HG02885 (cell line): ENCODE data around the gene FN3KRP.

Source experiments
- ATAC-seq: cut with Tn5 transposase; IDR thresholded peaks from one replicate; pipeline ENCODE4 v1.9.1; 2021; ENCODE audit warnings: mild to moderate bottlenecking; ENCODE audit not compliant: unreplicated experiment, poor library complexity

FN3KRP gene

DNA sequence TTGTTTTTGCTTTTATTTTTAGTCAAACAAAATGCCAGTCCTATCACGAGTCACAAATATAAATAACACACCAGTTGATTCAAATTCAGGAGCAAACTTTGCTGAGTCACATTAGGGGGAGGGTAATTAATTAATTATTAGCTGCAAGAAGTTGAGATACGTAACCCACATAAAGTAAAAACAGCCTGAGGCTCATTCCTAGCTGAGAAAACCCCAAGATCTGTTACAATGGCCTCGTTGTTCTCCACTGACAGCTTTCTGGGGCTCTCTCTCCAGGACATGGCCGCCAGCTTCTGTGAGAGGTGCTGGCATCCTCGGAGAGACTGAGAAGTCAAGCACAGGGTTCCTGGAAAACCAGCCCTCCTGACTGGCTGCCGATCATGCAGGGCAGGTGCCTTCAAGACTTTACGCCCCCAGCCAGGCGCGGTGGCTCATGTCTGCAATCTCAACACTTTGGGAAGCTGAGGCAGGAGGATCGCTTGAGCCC, 29.1 kb upstream of the FN3KRP start:
- ATAC-seq, result no peak

DNA sequence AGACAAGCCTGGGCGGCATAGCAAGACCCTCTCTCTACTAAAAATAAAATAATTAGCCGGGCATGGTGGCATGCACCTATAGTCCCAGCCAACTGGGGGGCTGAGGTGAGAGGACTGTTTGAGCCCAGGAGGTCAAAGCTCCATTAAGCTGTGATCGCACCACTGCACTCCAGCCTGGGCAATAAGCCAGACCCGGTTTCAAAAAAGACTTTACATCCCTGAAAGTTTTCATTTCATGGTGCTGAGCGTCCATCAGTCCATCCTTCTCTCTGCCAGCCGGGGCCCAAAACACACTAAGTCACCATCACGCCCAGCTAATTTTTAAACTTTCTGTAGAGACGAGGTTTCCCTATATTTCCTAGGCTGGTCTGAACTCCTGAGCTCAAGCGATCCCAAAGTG, 28.6 kb upstream of the FN3KRP start:
- no peak for ATAC-seq

DNA sequence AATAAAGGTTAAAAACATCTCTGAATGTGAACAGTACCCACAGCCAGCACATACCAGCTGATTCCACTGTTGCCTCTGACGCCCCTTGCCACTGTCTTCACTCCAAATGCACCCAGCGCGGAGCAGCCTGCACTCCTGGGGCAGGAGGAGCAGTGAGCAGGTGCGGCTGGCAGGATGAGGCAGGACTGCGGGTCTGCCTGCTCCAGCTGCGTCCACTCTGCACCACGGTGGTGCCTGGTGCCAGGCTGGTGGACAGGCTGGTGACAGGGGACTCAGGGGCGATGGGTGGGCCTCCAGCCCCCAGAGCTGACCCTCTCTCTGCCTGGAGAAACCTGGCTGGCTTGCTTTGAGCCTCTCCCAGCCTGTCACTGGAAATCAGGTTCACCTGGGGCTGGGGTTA, 27.4 kb upstream of the FN3KRP start:
- ATAC-seq, result no peak

DNA sequence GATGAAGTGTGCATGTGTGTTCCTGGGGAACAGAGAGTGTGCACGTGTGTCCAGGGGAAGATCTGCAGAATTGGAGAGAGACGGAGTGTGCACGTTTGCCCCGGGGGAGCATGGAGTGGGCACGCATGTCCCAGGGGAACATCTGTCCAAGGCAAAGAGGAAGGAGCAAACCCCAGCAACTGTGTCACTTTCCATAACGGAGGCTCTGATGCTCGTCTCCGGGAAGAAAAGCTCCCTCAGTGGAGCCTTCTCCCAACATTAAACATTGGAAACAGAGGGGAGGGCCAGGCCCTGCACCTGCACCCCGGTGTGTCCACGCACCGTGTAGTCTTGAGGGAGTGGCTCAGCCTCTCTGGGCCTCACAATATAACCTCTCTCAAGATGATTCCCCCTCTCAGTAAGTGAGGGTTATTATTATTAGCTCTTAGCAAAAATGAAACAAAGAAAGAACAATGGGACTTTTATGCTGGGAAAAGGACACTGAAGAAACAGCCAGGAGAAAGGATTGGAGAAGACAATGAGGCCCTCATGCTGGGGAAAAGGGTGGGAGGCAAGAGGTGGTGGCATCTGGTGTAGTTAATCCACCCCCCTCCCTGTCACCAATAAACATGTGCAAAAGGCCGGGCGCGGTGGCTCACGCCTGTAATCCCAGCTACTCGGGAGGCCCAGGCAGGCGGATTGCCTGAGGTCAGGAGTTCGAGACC, 25.6 kb upstream of the FN3KRP start:
- no peak for ATAC-seq

DNA sequence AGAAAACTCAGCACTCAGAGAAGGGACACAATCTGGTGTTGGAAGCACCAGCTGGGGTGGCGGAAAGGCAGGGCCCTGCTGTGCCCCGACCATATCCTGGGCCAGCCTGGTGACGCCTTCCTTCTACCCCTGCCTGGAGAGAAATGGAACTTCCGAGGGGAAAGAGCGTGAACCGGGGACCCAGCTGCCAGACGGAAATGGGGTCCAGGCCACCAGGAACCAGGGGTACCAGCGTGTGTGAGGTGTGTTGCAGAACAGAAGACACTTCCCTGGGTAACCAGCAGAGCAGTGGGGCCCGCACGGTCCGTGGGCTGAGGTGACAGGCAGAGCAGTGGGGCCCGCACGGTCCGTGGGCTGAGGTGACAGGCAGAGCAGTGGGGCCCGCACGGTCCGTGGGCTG, 24.8 kb upstream of the FN3KRP start:
- ATAC-seq, result no peak

DNA sequence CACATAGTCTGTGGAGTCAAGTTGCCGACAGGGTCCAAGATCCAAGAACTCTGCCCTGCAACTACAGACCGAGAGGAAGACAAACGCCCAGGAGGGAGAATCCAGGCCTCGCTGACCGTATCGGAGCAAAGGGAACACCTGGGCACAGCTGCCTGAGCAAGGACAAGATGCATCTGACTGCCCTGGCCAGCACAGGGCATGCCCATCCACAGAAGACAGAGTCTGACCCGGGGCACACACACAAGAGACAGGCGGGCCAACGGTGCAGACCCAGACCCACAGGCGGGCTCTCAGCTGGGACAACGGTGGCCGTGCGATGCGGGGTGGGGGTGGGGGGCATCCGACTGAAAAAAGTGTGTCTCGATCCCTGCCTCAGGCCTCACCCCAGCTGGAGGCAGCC, 24.2 kb upstream of the FN3KRP start:
- no peak for ATAC-seq

DNA sequence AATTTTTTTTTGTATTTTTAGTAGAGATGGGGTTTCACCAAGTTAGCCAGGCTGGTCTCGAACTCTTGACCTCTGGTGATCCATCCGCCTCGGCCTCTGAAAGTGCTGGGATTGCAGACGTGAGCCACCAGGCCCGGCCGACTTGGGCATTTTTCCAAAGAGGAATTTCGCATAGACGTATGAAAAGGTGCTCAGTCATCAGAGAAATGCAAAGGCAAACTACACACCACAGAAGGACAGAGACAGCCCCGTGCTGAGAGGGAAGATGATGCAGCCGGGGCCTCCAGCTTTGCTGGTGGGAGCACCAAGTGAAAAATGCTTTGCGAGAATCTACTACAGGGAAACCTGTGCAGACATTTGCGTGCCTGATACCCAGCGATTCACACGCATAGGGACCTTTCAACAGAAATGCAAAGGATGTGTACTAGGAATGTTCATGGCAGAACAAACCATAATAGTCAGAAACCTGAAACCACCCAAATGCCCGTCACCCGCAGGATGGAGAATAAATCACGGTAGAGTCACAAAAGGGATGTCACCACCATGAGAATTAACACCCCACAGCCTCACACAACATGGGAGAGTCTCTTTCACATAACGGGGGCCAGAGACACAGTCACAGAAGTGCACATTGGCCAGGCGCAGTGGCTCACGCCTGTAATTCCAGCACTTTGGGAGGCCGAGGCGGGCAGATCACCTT, 23.2 kb upstream of the FN3KRP start:
- no peak for ATAC-seq

DNA sequence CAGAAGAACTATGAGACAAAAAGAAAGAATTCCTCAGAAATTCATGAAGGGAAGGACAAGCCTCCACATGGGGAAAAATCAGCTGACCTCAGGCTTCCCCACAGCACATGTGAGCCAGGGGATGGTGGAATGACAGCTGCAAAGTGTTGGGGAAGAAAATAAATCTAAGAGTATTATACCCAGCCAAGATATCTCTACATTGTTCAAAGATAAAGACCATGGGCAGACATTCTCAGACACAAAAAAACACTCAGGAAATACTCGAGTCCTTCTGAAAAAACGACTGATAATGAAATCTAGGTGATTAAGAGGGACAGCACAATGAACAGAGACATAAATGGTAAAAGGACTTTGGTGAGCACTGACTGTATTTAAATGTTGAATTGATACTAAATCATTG, 21.9 kb upstream of the FN3KRP start:
- no peak for ATAC-seq

DNA sequence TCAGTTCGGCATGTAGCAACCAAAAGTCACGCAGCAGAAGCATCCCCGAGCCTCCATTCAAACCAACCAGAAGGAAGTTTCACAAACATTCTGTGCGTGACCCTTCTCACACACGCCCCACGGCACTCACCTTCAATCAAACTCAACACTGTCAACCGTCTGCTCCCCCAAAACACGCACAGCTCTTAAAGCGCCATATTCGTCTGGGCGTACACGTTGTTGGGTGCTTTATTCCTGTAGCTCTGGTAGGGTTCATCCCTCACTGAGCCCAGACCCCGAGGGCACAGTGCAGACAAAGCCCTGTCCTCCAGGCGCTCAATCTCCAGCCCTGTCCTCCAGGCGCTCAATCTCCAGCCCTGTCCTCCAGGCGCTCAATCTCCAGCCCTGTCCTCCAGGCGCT, 20.2 kb upstream of the FN3KRP start:
- ATAC-seq, result no peak

DNA sequence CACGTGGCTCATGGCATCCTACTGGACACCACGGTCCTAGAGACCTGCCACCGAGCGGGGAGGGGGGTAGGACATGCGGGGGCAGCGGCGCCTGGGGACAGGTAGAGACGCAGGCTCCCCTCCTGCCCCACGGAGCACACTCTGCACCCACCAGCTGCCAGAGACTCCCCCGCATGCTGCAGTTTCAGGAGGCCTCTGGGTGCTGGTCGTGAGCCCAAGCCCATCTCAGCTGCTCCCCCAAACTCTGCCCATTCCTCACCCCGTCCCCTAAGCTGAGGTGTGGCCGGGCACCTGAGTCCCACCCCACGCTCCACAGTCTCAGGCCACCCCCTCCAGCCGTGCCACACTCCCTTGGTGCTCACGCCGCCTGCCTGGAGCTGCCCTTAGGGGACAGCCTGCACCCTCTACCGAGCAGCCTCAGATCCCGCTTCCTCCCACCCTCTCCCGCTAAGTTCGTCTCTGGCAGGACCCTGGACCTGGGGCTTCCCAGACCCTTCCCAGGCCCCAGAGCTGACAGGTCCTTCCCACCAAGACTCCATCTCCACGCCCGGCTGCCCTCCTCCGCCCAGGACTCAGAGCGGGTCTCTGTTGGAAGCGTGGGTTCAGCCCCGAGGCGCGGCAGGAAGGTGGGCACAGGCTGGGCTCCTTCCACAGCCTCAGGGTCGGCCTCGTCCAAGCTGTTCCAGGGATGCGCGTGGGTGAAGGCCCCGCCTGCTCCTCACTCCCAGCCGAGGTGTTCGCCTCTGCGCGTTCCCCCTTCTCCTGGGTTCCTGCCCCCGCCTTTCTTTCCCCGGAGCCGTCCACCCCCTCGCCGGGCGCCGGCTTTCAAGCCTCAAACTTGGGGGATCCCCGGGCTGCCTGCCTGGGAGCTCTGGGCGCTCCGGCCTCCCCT, 19.3 kb upstream of the FN3KRP start:
- ATAC-seq, result no peak

DNA sequence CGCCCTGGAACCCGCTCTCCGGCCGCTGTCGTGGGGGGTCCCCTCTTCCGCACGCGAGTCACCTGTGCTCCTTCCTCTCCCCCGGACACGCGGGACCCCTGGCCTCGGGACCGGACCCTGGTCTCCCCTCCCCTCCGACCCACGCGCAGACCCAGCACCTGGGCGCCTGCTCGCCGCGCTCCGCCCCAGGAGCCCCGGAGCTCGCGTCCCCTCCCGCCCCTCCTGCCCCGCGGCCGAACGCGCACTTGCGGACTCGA, 18.8 kb upstream of the FN3KRP start:
- no peak for ATAC-seq

DNA sequence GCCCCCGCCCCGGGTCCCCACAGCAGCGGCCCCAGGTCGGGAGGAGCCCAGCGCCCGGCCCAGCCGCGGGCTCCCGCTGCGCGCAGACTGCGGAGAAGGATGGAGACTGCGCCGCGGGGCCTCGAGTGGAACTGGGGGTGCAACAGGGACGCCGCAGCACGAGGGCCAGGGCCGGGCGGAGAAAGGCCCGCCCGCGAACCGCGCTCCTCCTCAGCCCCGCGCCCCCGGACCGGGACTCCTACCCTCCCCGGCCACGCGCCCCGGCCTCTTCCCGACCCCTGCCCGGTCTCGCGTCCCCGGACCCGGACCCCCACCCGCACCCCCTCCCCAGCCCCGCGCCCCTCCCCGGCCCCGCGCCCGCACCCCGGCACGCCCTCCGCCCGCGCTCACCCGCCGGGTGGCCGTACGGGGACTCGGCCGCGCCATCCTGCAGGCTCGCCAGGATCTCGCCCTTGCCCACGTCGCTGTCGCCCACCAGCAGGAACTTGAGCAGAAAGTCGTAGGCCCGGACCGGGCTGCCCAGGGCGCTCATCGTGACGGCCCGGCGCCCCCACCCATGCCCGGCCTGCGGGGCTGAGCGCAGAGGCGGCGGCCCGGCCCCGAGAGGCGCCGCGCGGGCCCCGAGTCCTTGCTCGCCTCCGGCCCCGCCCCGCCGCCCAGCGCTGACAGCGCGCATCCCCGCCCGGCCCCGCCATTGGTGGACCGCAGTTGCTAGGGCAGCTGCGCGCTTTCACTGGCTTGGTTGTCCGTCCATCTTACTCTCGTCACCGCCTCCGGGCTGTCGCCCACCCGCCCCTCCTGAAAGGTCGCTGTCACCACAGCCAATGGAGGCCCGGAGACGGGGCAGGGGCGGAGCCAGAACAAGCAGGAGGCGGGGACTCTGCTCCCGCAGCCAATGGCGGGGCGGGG, 18.2 kb upstream of the FN3KRP start, which contains the start of gene RAB40B:
Gene RAB40B (minus strand): TSS at position 634 of the 909 bp plus-strand sequence. CDS start 102 bp downstream, at position 532.
- ATAC-seq, result peak; percentile 96

DNA sequence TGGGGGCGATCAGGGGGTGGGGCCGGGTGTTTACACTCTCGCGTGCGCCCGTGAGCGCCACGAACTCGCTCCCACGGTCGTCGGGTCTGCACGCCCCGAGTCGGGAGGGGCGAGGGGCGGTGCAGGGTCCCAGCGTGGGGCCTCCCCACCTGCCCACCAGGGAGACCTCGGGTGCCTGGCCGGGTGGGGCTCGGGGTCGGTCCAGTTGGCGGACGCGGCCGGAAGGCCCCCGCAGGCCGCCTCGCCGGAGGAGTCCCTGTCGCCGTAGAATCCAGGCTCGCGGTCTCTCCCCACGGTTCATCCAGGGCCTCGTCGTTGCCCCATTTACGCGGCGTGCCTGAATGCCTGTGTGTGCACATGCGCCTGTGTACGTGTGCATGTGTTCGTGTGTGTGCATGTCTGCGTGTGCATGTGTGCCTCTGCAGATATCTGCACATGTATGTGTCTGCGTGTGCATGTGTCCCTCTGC, 17.5 kb upstream of the FN3KRP start:
- ATAC-seq, result no peak

DNA sequence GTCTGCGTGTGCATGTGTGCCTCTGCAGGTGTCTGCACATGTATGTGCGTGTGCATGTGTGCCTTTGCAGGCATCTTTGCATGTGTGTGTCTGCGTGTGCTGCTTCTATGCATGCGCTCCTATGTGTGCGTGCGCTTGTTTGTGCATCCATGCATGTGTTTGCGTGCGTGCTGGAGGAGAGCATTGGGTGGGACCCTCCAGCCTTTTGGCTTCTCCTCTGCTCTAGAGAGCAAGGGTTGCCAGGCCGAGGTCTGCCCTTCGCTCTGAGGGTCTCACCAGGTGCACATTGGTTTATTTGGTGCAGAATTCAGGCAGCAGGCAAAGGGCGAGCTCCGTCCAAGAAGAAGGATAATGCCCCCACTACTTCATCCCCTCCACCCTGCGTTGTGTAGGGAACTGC, 17.0 kb upstream of the FN3KRP start:
- no peak for ATAC-seq

DNA sequence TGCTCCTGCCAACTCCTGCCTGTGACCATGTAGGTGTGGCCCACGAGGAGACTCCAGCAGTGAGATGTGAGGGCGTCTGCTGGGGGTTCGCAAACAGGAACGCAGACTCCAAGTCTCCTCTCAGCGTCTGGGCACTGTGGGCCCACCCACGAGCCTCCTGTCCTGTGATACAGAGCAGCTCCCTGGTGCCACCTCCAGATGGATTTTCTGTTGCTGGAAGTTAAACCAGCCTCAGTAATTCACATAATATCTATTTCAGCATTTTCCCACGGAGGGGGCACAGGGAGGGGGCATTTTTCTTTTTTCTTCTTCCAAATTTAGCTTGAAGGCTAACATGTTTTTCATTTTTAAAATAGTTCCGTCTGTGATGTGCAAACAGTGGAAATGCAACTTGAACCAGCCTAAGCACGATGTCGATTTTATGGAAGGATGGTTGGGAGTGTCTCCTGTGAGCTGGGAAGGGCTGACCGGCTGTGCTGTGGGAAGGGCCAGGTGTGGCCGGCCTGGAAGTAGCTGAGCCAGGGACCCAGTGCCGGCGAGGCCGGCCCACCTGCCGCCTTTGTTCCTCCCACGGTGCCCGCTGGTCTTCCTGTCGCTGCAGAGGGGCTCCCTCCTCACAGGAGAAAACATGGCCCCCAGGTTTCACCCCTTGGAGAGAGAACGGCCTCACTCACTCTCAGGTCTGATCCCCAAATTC, 14.1 kb upstream of the FN3KRP start:
- ATAC-seq, result no peak

DNA sequence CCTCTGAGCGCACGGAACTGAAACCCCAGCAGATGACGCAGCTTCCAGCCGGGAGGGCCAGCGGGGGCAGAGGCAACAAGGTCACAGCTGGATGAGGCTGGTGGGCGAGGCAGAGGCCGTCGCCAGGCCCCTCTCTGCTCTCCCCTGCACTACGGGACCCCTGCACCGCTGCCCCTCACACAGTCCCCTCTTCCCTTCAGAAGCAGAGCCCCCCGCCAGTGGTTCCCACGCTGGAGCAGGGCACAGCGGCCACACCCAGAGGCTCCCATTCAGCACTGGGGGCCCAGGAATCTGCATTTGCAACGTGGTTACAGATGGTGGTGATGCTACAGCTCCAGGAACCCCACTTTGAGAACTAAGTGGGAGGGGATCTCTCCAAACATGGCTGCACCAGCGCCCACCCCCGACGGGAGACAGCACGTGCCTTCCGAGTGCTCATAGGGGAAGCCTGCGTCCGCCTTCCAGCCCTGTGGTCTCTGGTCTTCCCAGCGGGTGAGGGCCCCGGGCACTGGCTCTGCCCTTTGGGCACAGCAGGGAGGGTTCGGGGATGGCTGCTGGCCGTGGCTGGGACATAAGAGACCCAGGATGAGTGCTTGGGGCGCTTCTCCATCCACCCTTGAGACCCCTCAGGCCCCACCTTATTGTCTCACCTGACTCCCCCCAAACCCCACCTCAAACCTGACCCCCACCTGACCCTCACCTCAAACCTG, 13.3 kb upstream of the FN3KRP start:
- no peak for ATAC-seq

DNA sequence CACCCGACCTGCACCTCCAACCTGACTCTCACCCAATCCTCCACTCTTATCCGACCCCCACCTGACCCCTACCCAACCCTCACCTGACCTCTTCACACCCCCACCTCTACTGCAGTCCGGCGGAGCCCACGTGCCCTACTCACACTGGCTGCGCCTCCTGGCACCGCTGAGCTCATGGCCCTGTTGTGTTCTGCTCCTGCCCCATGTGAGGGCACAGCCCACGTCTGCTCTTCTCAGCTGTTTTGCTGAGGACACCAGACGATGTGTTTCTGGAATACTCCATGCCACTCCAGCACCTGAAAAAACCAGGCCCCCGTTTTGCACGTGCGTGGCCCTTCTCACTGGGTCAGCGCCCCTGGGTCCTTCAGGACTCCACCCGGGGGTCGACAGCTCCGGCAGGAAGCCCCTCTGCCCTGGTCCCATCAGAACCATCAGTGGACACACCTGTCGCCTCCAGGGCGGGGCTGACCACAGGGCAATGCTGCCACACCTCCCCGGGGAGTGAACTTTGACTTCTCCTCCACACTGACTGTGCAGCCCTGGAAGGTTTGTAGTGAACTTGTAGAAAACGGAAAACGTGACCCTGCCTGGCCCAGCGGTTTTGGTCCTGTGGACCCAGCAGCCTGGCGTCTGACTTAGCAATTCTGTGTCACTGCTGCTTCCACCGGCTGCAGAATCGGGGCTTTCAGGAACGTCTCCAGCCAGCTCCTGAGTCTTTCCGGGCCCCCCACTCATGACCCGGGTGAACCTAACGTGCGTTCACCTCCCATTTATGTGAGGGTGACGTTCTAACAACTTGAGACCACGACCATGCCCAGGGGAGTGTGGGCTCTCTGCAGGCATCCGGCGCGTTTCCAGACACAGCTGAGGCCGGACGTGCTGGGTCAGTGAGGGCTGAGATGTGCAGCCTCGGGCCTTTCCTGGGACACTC, 12.3 kb upstream of the FN3KRP start:
- ATAC-seq, result no peak

DNA sequence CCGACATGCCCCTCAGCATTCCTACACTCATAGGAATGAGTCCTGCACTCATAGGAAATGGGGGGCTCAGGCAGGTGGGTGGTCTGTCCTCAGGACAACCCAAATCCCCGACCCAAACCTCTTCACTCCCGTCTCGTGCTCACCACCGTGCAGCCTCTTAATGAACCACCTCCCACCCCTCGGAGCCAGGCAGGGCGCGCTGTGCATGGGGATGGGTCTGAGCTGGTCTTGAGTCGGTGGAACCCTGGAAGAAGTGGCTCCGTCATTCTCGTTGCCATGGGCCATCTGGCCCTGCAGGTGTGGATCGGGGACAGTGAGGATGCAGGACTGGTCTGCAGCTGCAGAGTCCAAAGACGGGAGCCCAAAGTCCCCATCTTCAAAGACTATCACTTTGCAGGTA, 11.6 kb upstream of the FN3KRP start:
- no peak for ATAC-seq
